H1 (cell line): Measurements from ENCODE around the gene CHD9. TPM values are rescaled to one million over a fixed set of nuclear protein-coding genes. Genes with fewer than 3 reads are reported as not detected.

Experiments
- CHD7 ChIP-seq: fragments of 300-600 bp; sonication (generic); IDR thresholded peaks from 2 replicates; pipeline ENCODE4 v1.7.1; 2012; ENCODE audit warnings: low read length, moderate library complexity, mild to moderate bottlenecking, inconsistent platforms; ENCODE audit not compliant: insufficient replicate concordance
- EP300 ChIP-seq, 2 experiments: IDR thresholded peaks; 1 replicate in 1 of 2; 2 replicates in 1 of 2; pipeline ENCODE4 v1.6.1; 2011 to 2012; ENCODE audit warnings: low read depth in 2 of 2, low read length in 2 of 2, mild to moderate bottlenecking in 2 of 2, borderline replicate concordance in 1 of 2, inconsistent platforms in 1 of 2, moderate library complexity in 1 of 2
- EZH2 ChIP-seq: fragments of 200-600 bp; sonication (generic); IDR thresholded peaks from 2 replicates; pipeline ENCODE4 v1.7.1; 2012; ENCODE audit warnings: low read depth, mild to moderate bottlenecking, moderate library complexity, low read length, inconsistent platforms; ENCODE audit not compliant: severe bottlenecking
- KDM4A ChIP-seq: IDR thresholded peaks from one replicate; pipeline ENCODE4 v1.7.1; 2012; ENCODE audit warnings: low read depth, mild to moderate bottlenecking, moderate library complexity, low read length, inconsistent platforms; ENCODE audit not compliant: severe bottlenecking
- RXRA ChIP-seq: IDR thresholded peaks from 2 replicates; pipeline ENCODE4 v1.6.1; 2011; ENCODE audit warnings: low read depth, mild to moderate bottlenecking, low read length, moderate library complexity; ENCODE audit not compliant: insufficient read depth
- SIRT6 ChIP-seq: IDR thresholded peaks from one replicate; pipeline ENCODE4 v1.7.1; 2012; ENCODE audit warnings: low read length, inconsistent platforms
- SP4 ChIP-seq: IDR thresholded peaks from 2 replicates; pipeline ENCODE4 v1.6.1; 2012; ENCODE audit warnings: low read length, inconsistent platforms
- polyA plus RNA-seq, 7 experiments: library from polyadenylated mRNA; depleted of rRNA in 3 of 7; stranded (reverse) in 5 of 7; unstranded in 2 of 7; fragments of >200 nt in 5 of 7; fragments of 200-250 nt in 2 of 7; gene quantifications; 1 replicate in 5 of 7; 2 replicates in 1 of 7; 4 replicates in 1 of 7; pipeline versions ENCODE4 v1.2.1 to v1.2.3, GENCODE V29; 2011 to 2013; ENCODE audit warnings: missing spikeins in 2 of 7, mixed read lengths in 2 of 7
- total RNA-seq: library from RNA; stranded (reverse); fragmentation: NEBNext Ultra II Directional; extraction: Animal tissue kit (Norgen Biotek cat#: 25700); gene quantifications from 2 replicates; pipeline ENCODE4 v1.2.1, GENCODE V29; 2021
- TF ChIP-seq, protein P1 (sequence below): IDR thresholded peaks from 2 replicates; pipeline ENCODE4 v1.6.1; 2012; ENCODE audit warnings: inconsistent platforms

The CHD9 gene
- total and polyA plus RNA-seq, 2 of the 8 experiments (the other 6 are each of a cell fraction or from before 2014, with no cell fraction given): 9.9 to 32.4 TPM

GRCh38 chr16:53130159-53131049, 75.6 kb downstream of the CHD9 start (continued):
- TF ChIP-seq CHD7 (no peak), EP300 (IDR thresholded peaks at IDR 0.05; ENCODE audit: borderline replicate concordance in 1 of 2, low read depth in 2 of 2, low read length in 2 of 2) (0 out of 3 replicates have a peak, but pooled peaks of 1 of the 2 experiments have one; percentile 8), RXRA (no peak), EZH2 (no peak), SP4 (peak; percentile 13; the same call in 1 of the 2 replicates), KDM4A (peak; percentile 30), SIRT6 (no peak)
- TF ChIP-seq, protein P1, sequence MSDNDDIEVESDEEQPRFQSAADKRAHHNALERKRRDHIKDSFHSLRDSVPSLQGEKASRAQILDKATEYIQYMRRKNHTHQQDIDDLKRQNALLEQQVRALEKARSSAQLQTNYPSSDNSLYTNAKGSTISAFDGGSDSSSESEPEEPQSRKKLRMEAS: peak; percentile 27
